ENCODE data around the gene F8A1. TPM values are rescaled to one million over a fixed set of nuclear protein-coding genes. Genes with fewer than 3 reads are reported as not detected.
"Not testable (repeated sequence)": the region's sequence is repeated elsewhere in the genome, so short reads cannot be mapped to it uniquely, and the experiment has no call there.

Gene F8A1
- total RNA-seq, 1 experiment from 2014 or later, result 18.8 TPM

DNA sequence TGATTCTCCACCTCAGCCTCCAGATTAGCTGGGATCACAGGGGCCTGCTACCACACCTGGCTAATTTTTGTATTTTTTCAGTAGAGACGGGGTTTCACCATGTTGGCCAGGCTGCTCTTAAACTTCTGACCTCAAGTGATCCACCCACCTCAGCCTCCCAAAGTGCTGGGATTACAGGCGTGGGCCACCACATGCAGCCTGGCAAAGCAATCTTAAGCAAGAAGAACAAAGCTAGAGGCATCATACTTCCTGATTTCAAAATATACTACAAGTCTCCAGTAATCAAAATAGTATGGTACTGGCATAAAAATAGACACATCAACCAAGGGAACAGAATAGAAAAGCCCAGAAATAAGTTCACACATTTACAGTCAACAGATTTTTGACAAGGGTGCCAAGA, 12.8 kb upstream of the F8A1 start:
- peaks cover 75 to 80% of the 10 kb centered on the region in 2 experiments for H3K9me3 Mint-ChIP-seq
- peaks cover 0 to 24% (median 4%) of the 10 kb centered on the region in 3 experiments; a peak in 5 of 7 replicates for H3K36me3 Mint-ChIP-seq (ENCODE audit: insufficient read depth in 1 of 3, low read depth in 3 of 3)

DNA sequence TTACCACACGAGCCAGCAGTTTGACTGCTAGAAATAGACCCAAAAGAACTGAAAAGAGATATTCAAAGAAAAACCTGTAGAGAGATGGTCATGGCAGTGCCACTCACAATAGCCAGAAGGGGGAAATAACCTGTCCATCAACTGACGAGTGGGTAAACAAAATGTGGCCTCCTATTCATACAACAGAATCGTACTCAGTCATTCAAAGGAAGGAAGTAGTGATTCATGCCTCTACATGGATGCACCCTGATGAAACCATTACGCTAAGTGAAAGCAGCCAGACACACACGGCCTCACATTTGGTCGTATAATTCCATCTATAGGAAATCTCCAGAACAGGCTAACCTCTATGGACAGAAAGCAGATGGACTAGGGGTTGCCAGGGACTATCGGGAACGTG, 2.1 kb upstream of the F8A1 start:
- H3K4me1 Mint-ChIP-seq; H3K4me2 ChIP-seq (ENCODE audit: insufficient read depth, insufficient read length, low read length); H3K36me3 Mint-ChIP-seq (ENCODE audit: insufficient read depth in 1 of 3, low read depth in 3 of 3); H3K23ac ChIP-seq (ENCODE audit: insufficient read length, low read depth, low read length); H3K14ac ChIP-seq (ENCODE audit: insufficient read depth, low read length); DNase-seq; H3K9ac ChIP-seq (ENCODE audit: extremely low read depth, insufficient read length, low read length); H3K79me1 ChIP-seq (ENCODE audit: insufficient read depth, low read depth, low read length, poor library complexity, severe bottlenecking); H3K4me1 ChIP-seq (ENCODE audit: insufficient read depth, low read length); H2BK15ac ChIP-seq (ENCODE audit: low read depth, low read length); H4K91ac ChIP-seq (ENCODE audit: insufficient read length, low read depth, low read length); H3K56ac ChIP-seq (ENCODE audit: insufficient read length, low read depth, low read length); H2AK5ac ChIP-seq (ENCODE audit: insufficient read length, low read length); H4K8ac ChIP-seq (replicated peaks; ENCODE audit: insufficient read length, low read depth, low read length); H3K27ac ChIP-seq (ENCODE audit: insufficient read length, low read depth, low read length); H2BK12ac ChIP-seq (ENCODE audit: insufficient read length, low read depth, low read length); H2AFZ ChIP-seq (ENCODE audit: low read length); H3K27ac Mint-ChIP-seq; H2BK20ac ChIP-seq (ENCODE audit: low read depth, low read length, poor library complexity, severe bottlenecking); H4K5ac ChIP-seq (ENCODE audit: insufficient read length, low read depth, low read length); H3T11ph ChIP-seq (ENCODE audit: low read length); H4K20me1 ChIP-seq (ENCODE audit: control insufficient read depth, insufficient read depth, insufficient read length); H3K27me3 Mint-ChIP-seq (ENCODE audit: low read depth); H3K4me3 Mint-ChIP-seq; H3K23me2 ChIP-seq (ENCODE audit: insufficient read length, low read depth, low read length, poor library complexity, severe bottlenecking); H3K79me2 ChIP-seq (ENCODE audit: insufficient read depth, low read length); H2BK5ac ChIP-seq (ENCODE audit: insufficient read length, low read length); H3K4ac ChIP-seq (ENCODE audit: low read depth, low read length); H2BK120ac ChIP-seq (ENCODE audit: low read depth, low read length, poor library complexity, severe bottlenecking); H3K9me3 ChIP-seq (ENCODE audit: control insufficient read depth, low read depth, low read length); H3K18ac ChIP-seq (ENCODE audit: insufficient read length, low read depth, low read length); H3K27me3 ChIP-seq (ENCODE audit: insufficient read depth, low read length): not testable (repeated sequence)
- peaks cover 19 to 25% of the 10 kb centered on the region in 2 experiments for H3K9me3 Mint-ChIP-seq
- WGBS (ENCODE audit: extremely low coverage, insufficient read length, low lambda C conversion rate), result no CpG with 5 or more reads among the region's 8 CpGs

More for the DNA sequence above, 12.8 kb upstream of the F8A1 start:
- no peak overlapping the region for H3T11ph ChIP-seq (ENCODE audit: low read length)
- H2BK15ac ChIP-seq (ENCODE audit: low read depth, low read length), result no peak overlapping the region
- no peak overlapping the region for H3K4me2 ChIP-seq (ENCODE audit: insufficient read depth, insufficient read length, low read length)
- no peak overlapping the region for H2BK20ac ChIP-seq (ENCODE audit: low read depth, low read length, poor library complexity, severe bottlenecking)
- no peak overlapping the region for H3K56ac ChIP-seq (ENCODE audit: insufficient read length, low read depth, low read length)
- no peaks in the 10 kb centered on the region for H4K20me1 ChIP-seq (ENCODE audit: control insufficient read depth, insufficient read depth, insufficient read length)
- H3K9me3 ChIP-seq (ENCODE audit: control insufficient read depth, low read depth, low read length), result peaks cover 7% of the 10 kb centered on the region
- no CpG with 5 or more reads among the region's 2 CpGs for WGBS (ENCODE audit: extremely low coverage, insufficient read length, low lambda C conversion rate)
- H4K91ac ChIP-seq (ENCODE audit: insufficient read length, low read depth, low read length), result no peak overlapping the region
- no peak overlapping the region for H4K5ac ChIP-seq (ENCODE audit: insufficient read length, low read depth, low read length)
- no peaks in the 10 kb centered on the region for H3K79me1 ChIP-seq (ENCODE audit: insufficient read depth, low read depth, low read length, poor library complexity, severe bottlenecking)
- no peak overlapping the region for H3K4me3 Mint-ChIP-seq
- no peak overlapping the region for H3K27ac Mint-ChIP-seq
- no peak overlapping the region for H2AFZ ChIP-seq (ENCODE audit: low read length)
- H2BK120ac ChIP-seq (ENCODE audit: low read depth, low read length, poor library complexity, severe bottlenecking), result no peak overlapping the region
- no peak overlapping the region for H3K23ac ChIP-seq (ENCODE audit: insufficient read length, low read depth, low read length)
- no peak overlapping the region for H3K18ac ChIP-seq (ENCODE audit: insufficient read length, low read depth, low read length)
- no peak overlapping the region for H3K14ac ChIP-seq (ENCODE audit: insufficient read depth, low read length)
- no peaks in the 10 kb centered on the region for H3K79me2 ChIP-seq (ENCODE audit: insufficient read depth, low read length)
- H3K9ac ChIP-seq (ENCODE audit: extremely low read depth, insufficient read length, low read length), result no peak overlapping the region
- no peak overlapping the region for H4K8ac ChIP-seq (replicated peaks; ENCODE audit: insufficient read length, low read depth, low read length)
- H3K27me3 ChIP-seq (ENCODE audit: insufficient read depth, low read length), result no peaks in the 10 kb centered on the region
- no peak overlapping the region for H2BK12ac ChIP-seq (ENCODE audit: insufficient read length, low read depth, low read length)
- H3K4ac ChIP-seq (ENCODE audit: low read depth, low read length), result no peak overlapping the region
- H3K23me2 ChIP-seq (ENCODE audit: insufficient read length, low read depth, low read length, poor library complexity, severe bottlenecking), result no peaks in the 10 kb centered on the region
- TF ChIP-seq, protein P1, sequence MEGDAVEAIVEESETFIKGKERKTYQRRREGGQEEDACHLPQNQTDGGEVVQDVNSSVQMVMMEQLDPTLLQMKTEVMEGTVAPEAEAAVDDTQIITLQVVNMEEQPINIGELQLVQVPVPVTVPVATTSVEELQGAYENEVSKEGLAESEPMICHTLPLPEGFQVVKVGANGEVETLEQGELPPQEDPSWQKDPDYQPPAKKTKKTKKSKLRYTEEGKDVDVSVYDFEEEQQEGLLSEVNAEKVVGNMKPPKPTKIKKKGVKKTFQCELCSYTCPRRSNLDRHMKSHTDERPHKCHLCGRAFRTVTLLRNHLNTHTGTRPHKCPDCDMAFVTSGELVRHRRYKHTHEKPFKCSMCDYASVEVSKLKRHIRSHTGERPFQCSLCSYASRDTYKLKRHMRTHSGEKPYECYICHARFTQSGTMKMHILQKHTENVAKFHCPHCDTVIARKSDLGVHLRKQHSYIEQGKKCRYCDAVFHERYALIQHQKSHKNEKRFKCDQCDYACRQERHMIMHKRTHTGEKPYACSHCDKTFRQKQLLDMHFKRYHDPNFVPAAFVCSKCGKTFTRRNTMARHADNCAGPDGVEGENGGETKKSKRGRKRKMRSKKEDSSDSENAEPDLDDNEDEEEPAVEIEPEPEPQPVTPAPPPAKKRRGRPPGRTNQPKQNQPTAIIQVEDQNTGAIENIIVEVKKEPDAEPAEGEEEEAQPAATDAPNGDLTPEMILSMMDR (conservative IDR thresholded peaks at IDR 0.05), result no peak
- DNase-seq, result no peak
- H3K4me1 ChIP-seq (ENCODE audit: insufficient read depth, low read length), result no peaks in the 10 kb centered on the region
- H2AK5ac ChIP-seq (ENCODE audit: insufficient read length, low read length), result no peak overlapping the region
- H3K27ac ChIP-seq (ENCODE audit: insufficient read length, low read depth, low read length), result no peak overlapping the region
- no peak overlapping the region for H2BK5ac ChIP-seq (ENCODE audit: insufficient read length, low read length)
- peaks cover 5% of the 10 kb centered on the region for H3K27me3 Mint-ChIP-seq (ENCODE audit: low read depth)
- H3K4me1 Mint-ChIP-seq, result no peaks in the 10 kb centered on the region
